ENCODE measurements around the gene USP31. TPM values are rescaled to one million over a fixed set of nuclear protein-coding genes. Genes with fewer than 3 reads are reported as not detected.

The USP31 gene
- total and polyA plus RNA-seq, 2 of the 13 experiments (the other 11 are each of a cell fraction or from before 2014, with no cell fraction given) = 22.5 to 23.3 TPM

Other genes starting within 250 kb of the USP31 start
- not detected in 2 replicates for gene SCNN1G, start 33.3 kb upstream of the USP31 start, total RNA-seq (2016; rRNA removed; fragmentation: Illumina TruSeq; extraction: Trizol)
- not detected in 2 replicates for gene SCNN1G, start 33.3 kb upstream of the USP31 start, polyA plus RNA-seq (2011; rRNA removed)
- not detected in 2 replicates for gene SCNN1B, start 152.8 kb upstream of the USP31 start, total RNA-seq (2016; rRNA removed; fragmentation: Illumina TruSeq; extraction: Trizol)
- not detected in 2 replicates for gene SCNN1B, start 152.8 kb upstream of the USP31 start, polyA plus RNA-seq (2011; rRNA removed)

Measured in HepG2 (cell line).